HL-60 (cell line): ENCODE data around the gene ATP13A3.

ENCODE experiments used
- DNase-seq, 2 experiments: peaks; one replicate each; pipeline ENCODE4 v3.0.0-alpha.2; 2010 to 2020; ENCODE audit warnings: low read depth in 1 of 2, low spot score in 1 of 2
- H3K27ac ChIP-seq: fragments of 250-450 bp; sonication (Bioruptor Pico); replicated peaks from 2 replicates; pipeline ENCODE4 v1.5.1; 2020; ENCODE audit warnings: mild to moderate bottlenecking, moderate library complexity
- H3K27me3 ChIP-seq: fragments of 250-450 bp; sonication (Bioruptor Pico); 2 replicates; pipeline ENCODE4 v1.5.1; 2021; ENCODE audit warnings: mild to moderate bottlenecking, moderate library complexity; ENCODE audit not compliant: insufficient read depth, poor library complexity, severe bottlenecking
- H3K4me3 ChIP-seq: replicated peaks from 2 replicates; pipeline ENCODE4 v1.5.1; 2011; ENCODE audit warnings: mild to moderate bottlenecking, control low read depth, low read length; ENCODE audit not compliant: insufficient read depth
- CTCF ChIP-seq: IDR thresholded peaks from one replicate; pipeline ENCODE4 v1.5.1; 2011; ENCODE audit warnings: low read length, control low read depth, inconsistent platforms; ENCODE audit not compliant: insufficient read depth
- GABPA ChIP-seq: IDR thresholded peaks from 2 replicates; pipeline ENCODE4 v1.6.1; 2012; ENCODE audit warnings: low read depth
- POLR2AphosphoS5 ChIP-seq: IDR thresholded peaks from 2 replicates; pipeline ENCODE4 v1.6.1; 2012; ENCODE audit warnings: low read depth
- REST ChIP-seq: IDR thresholded peaks from 2 replicates; pipeline ENCODE4 v1.6.1; 2012; ENCODE audit warnings: low read depth; ENCODE audit not compliant: insufficient replicate concordance
- SPI1 ChIP-seq: IDR thresholded peaks from 2 replicates; pipeline ENCODE4 v1.6.1; 2012; ENCODE audit warnings: low read depth, mild to moderate bottlenecking, borderline replicate concordance

Gene ATP13A3

GRCh38 chr3:194424953-194425352 lies 61.8 kb downstream of the ATP13A3 start:
- Histone ChIP-seq H3K27ac (no peak overlapping the region), H3K27me3 (no peaks in the 10 kb centered on the region), H3K4me3 (no peak overlapping the region)
- no peak for DNase-seq
- TF ChIP-seq CTCF (no peak), POLR2AphosphoS5 (no peak), GABPA (no peak), SPI1 (no peak), REST (no peak)

- Histone ChIP-seq H3K27ac (no peak overlapping the region), H3K4me3 (no peak overlapping the region), H3K27me3 (no peaks in the 10 kb centered on the region)
- DNase-seq = no peak
- TF ChIP-seq REST (no peak), POLR2AphosphoS5 (no peak), SPI1 (no peak), CTCF (no peak), GABPA (no peak)
Observed at GRCh38 chr3:194424373-194424772, 62.4 kb downstream of the ATP13A3 start.

GRCh38 chr3:194423317-194423716 lies 63.5 kb downstream of the ATP13A3 start:
- no peak overlapping the region for H3K27ac ChIP-seq
- H3K4me3 ChIP-seq = no peak overlapping the region
- DNase-seq = no peak
- no peaks in the 10 kb centered on the region for H3K27me3 ChIP-seq
- TF ChIP-seq POLR2AphosphoS5 = no peak

- no peak for TF ChIP-seq POLR2AphosphoS5
- no peak overlapping the region for H3K27ac ChIP-seq
- DNase-seq = no peak
- H3K4me3 ChIP-seq = no peak overlapping the region
- no peaks in the 10 kb centered on the region for H3K27me3 ChIP-seq
Observed at GRCh38 chr3:194422188-194422587, 64.6 kb downstream of the ATP13A3 start.

GRCh38 chr3:194418671-194419070 lies 68.1 kb downstream of the ATP13A3 start:
- no peaks in the 10 kb centered on the region for H3K27me3 ChIP-seq
- TF ChIP-seq REST (no peak), SPI1 (no peak), CTCF (no peak), POLR2AphosphoS5 (no peak), GABPA (no peak)

More at GRCh38 chr3:194418671-194419070, 68.1 kb downstream of the ATP13A3 start:
- Histone ChIP-seq H3K27ac (no peak overlapping the region), H3K4me3 (no peak overlapping the region)
- no peak for DNase-seq
